LNCaP clone FGC (cell line): Measurements from ENCODE around the gene FYN.

Experiments
- DNase-seq: peaks from one replicate; pipeline ENCODE4 v3.0.0-alpha.2; 2011; ENCODE audit warnings: low read depth
- H3K4me3 ChIP-seq: 2 replicates; pipeline ENCODE4 v1.5.1; 2011; ENCODE audit warnings: mild to moderate bottlenecking, low read depth, low read length, control low read depth
- TF ChIP-seq, protein P1 (sequence below): IDR thresholded peaks from 2 replicates; pipeline ENCODE4 v1.5.1; 2012; ENCODE audit warnings: mild to moderate bottlenecking; ENCODE audit not compliant: control insufficient read depth, insufficient read depth; ENCODE audit errors: extremely low read depth

FYN gene

DNA sequence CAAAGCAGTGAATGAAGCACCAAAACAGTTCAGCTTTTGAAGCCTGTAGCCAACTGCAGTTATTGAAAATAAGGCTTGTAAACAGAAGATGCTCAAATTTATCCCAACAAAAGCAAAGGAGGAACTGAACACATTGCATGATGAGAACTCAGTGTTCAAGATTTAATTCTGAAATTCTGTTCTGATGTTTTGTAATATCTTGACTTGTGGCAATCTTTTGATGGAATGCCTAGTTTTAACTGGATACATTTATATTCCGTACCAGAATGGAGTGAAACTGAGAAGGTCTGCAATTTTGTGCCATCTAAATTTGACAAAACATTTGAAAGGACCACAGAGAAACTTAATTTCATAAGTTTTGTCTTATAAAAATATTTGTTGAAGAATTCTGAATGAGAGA lies 17.5 kb downstream of the FYN start:
- DNase-seq: no peak
- H3K4me3 ChIP-seq: no peak overlapping the region
- TF ChIP-seq, protein P1, sequence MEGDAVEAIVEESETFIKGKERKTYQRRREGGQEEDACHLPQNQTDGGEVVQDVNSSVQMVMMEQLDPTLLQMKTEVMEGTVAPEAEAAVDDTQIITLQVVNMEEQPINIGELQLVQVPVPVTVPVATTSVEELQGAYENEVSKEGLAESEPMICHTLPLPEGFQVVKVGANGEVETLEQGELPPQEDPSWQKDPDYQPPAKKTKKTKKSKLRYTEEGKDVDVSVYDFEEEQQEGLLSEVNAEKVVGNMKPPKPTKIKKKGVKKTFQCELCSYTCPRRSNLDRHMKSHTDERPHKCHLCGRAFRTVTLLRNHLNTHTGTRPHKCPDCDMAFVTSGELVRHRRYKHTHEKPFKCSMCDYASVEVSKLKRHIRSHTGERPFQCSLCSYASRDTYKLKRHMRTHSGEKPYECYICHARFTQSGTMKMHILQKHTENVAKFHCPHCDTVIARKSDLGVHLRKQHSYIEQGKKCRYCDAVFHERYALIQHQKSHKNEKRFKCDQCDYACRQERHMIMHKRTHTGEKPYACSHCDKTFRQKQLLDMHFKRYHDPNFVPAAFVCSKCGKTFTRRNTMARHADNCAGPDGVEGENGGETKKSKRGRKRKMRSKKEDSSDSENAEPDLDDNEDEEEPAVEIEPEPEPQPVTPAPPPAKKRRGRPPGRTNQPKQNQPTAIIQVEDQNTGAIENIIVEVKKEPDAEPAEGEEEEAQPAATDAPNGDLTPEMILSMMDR: no peak

DNA sequence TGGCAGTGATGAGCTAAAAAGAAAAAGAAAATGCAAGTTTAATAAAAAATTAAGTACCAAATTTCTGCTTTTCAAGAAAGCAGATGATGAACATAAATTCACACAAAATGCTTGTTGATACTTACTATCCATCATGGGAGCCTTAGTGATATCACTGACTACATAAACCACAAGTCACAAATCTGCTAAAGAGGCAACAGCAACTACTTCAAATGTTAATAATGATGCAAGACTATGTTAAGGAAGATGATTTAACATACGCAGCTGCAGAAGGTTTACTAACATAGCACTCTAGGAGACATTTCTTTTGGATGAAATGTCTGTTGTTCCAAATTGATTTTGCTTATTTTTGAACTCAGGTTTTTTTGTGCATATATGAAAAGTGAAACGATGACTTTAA lies 18.6 kb downstream of the FYN start:
- TF ChIP-seq, protein P1: no peak
- H3K4me3 ChIP-seq: no peak overlapping the region
- DNase-seq: no peak

DNA sequence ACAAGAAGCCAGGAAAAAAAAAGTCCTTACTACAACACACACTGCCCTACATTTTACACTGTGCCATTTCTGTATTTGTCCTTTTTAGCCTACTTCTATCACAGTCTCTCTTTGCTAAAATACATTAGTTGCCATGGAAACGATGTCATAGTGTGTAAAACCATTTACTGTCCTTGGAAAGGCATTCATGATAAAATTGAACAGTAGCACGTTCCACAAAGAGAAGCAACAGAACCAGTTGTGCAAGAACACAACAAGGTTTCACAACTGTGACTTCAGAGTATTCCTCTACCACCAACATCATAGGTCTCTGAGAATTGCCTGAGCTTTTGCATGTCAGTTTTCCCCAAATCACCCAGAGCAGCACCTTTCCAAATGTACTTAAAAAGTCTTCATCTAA lies 20.5 kb downstream of the FYN start:
- TF ChIP-seq, protein P1: no peak
- no peak for DNase-seq
- H3K4me3 ChIP-seq: no peak overlapping the region

DNA sequence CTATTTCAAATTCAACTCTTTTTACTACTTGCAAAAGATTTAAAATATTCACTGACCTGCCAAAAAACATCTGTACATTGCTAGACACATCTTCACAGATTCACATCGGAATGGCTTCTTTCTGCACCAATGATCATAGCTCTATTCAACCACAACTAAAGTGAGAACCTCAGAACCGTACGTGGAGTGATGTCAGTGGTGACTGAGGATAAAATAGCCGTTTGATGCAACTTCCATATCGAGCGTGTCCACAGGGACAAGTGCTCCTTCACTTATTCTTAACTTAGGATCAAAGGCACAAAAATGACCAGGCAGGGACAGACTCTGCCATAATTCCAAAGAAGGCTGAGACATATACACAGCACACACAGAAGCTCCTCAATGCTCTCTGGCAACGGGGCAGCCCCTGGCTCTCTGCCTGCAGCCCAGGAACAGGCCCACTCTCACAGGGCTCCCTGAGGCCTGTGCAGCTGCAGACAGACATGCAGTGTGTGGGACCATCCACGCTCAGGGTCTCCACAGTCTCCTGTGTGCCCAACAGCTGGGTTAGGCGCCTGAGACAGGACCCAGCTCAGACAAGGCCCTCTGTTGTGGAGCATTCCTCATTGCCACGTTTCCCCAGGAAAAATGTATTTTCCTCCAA lies 22.8 kb downstream of the FYN start:
- DNase-seq: no peak
- H3K4me3 ChIP-seq: no peak overlapping the region
- TF ChIP-seq, protein P1: no peak

DNA sequence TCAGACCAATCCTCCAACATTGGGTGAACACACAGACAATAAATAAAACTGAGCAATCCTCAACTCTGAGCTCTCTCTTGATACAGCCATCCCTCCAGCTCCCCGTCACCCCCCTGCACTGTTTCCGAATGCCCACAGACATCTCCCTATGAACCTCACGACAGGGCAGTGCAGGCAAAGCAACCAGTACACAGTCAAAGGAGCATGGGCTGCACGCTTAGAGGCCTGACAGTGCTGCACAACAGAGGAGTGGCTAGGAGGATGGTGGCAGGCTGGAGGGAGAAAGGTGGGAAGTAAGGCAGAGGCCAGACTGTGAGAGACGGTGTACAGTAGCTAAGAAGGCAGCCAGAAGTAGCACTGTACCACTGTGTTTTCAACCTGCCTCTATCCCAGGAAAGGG lies 24.0 kb downstream of the FYN start:
- TF ChIP-seq, protein P1: no peak
- no peak overlapping the region for H3K4me3 ChIP-seq
- DNase-seq: no peak

DNA sequence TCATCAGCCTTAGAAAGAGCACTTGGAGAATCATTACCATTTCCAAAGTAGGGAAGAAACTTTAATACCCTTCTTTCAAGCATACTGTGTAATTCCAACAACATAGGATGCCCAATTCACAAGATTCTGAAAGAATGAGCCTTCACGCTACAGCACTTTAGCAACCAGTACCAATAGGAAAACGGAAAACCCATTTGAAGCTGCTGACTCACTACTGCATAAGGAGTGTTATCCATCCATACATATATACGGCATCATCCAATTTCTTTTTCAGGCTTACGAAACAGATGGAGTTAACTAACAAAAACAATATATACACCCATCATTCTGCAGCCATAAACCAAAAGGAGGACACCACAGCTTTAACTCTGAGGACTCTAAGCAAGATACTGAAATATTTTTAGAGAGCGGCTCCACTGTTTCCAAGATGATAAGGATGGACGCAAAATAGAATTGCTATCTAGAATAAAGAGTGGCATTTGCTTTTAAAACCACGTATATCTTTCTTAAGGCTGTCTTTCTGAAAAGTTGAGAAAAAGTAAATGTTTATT lies 24.9 kb downstream of the FYN start:
- H3K4me3 ChIP-seq: no peak overlapping the region
- TF ChIP-seq, protein P1: no peak
- no peak for DNase-seq
